MCF 10A (cell line): ENCODE measurements around the gene SLC29A3. TPM values are rescaled to one million over a fixed set of nuclear protein-coding genes. Genes with fewer than 3 reads are reported as not detected.

Experiments used
- BruUV-seq: library from RNA; stranded (reverse); fragments of 400-500 nt; replicated peaks from 2 replicates; lab custom pipeline; 2021; lab: Mats Ljungman, UMichigan
- CTCF ChIA-PET: fragments of 300-600 bp; sonication (Branson Sonifier 250); formaldehyde crosslinking; extraction: SDS; loops from one replicate; lab custom pipeline; 2021; ENCODE audit warnings: antibody characterized with exemption, inconsistent platforms; lab: Yijun Ruan, JAX
- POLR2A ChIA-PET: fragments of 300-600, 350-650 bp; sonication (Branson Sonifier 250); formaldehyde crosslinking; extraction: SDS; loops from one replicate; lab custom pipeline; 2020; ENCODE audit warnings: antibody characterized with exemption, inconsistent platforms; lab: Yijun Ruan, JAX
- DNase-seq: peaks from one replicate; pipeline ENCODE4 v3.0.0-alpha.2; 2018; ENCODE audit not compliant: unreplicated experiment
- H3K27ac Mint-ChIP-seq: one replicate; pipeline ENCODE4 v1.8.0; 2022; ENCODE audit warnings: mild to moderate bottlenecking, low read depth, mixed read lengths; ENCODE audit not compliant: unreplicated experiment
- H3K27me3 Mint-ChIP-seq: one replicate; pipeline ENCODE4 v1.8.0; 2022; ENCODE audit warnings: mixed read lengths; ENCODE audit not compliant: insufficient read depth, unreplicated experiment
- H3K36me3 Mint-ChIP-seq: one replicate; pipeline ENCODE4 v1.8.0; 2022; ENCODE audit warnings: mild to moderate bottlenecking, moderate library complexity, mixed read lengths; ENCODE audit not compliant: insufficient read depth, unreplicated experiment
- H3K4me1 Mint-ChIP-seq: one replicate; pipeline ENCODE4 v1.8.0; 2022; ENCODE audit warnings: mixed read lengths; ENCODE audit not compliant: insufficient read depth, unreplicated experiment
- H3K4me3 Mint-ChIP-seq: one replicate; pipeline ENCODE4 v1.8.0; 2022; ENCODE audit warnings: mild to moderate bottlenecking, moderate library complexity, mixed read lengths; ENCODE audit not compliant: unreplicated experiment
- H3K9me3 Mint-ChIP-seq: one replicate; pipeline ENCODE4 v1.8.0; 2022; ENCODE audit warnings: mixed read lengths; ENCODE audit not compliant: unreplicated experiment
- CTCF ChIP-seq: fragments of 200-600 bp; IDR thresholded peaks from one replicate; pipeline ENCODE4 v1.8.0; 2022; ENCODE audit warnings: antibody characterized with exemption, mild to moderate bottlenecking; ENCODE audit not compliant: unreplicated experiment
- intact Hi-C: fragments of 100-400 bp; cut with micrococcal nuclease; formaldehyde crosslinking; loops from 2 replicates; pipeline ENCODE4 v1.14.1; 2022
- total RNA-seq: library from RNA; stranded (reverse); gene quantifications from 2 replicates; pipeline ENCODE4 v1.2.3, GENCODE V29; 2022

SLC29A3 gene
- total RNA-seq, 1 experiment from 2014 or later, result 3.6 TPM

GRCh38 chr10:71300555-71301370 is 18.3 kb upstream of the SLC29A3 start:
- Mint-ChIP-seq H3K4me3 (no peak overlapping the region), H3K9me3 (no peaks in the 10 kb centered on the region), H3K36me3 (peaks cover 58% of the 10 kb centered on the region), H3K4me1 (no peaks in the 10 kb centered on the region), H3K27me3 (no peaks in the 10 kb centered on the region), H3K27ac (no peak overlapping the region)
- POLR2A ChIA-PET, result no interaction called here
- CTCF ChIA-PET, result interaction anchor here (0.6 to 3.0 kb wide), 3 partner anchors 16 to 726 kb away, joined by 3 to 15 read pairs (median 3); no protein-coding TSS in a partner anchor
- peak; percentile 36 for DNase-seq
- TF ChIP-seq CTCF, result no peak
- intact Hi-C loops, result no loop called here
- BruUV-seq, result no TSS peak

DNA sequence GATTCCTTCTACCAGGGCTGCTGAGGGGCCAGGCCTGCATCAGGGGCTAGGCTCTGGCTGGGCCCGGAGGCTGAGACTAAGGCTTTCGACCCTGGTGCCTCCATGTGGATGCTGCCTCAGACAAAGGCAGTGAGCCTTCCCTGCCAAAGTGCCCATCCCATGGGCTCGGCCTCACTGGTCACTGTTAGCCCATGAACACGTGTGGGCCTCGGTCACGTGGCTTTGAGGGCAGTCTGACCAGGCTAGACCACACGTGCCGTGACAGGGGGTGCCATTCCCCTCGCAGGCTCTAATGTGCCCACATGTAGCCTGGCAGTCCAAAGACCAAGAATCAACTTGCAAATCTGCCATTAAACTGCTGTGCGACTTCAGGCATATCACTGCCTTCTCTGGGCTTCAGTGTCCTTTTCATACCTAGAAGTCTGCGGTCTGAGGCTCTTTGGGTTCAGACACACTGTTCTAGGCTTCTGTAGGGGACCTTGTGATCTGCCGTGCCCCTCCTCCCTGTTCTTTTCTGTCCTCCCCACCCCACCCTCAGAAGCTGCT is 17.6 kb upstream of the SLC29A3 start:
- ChIA-PET CTCF (interaction anchor here (0.5 to 3.0 kb wide), 7 partner anchors 16 to 656 kb away, joined by 3 to 15 read pairs (median 4); no protein-coding TSS in a partner anchor), POLR2A (no interaction called here)
- H3K4me1 Mint-ChIP-seq, result no peaks in the 10 kb centered on the region

DNA sequence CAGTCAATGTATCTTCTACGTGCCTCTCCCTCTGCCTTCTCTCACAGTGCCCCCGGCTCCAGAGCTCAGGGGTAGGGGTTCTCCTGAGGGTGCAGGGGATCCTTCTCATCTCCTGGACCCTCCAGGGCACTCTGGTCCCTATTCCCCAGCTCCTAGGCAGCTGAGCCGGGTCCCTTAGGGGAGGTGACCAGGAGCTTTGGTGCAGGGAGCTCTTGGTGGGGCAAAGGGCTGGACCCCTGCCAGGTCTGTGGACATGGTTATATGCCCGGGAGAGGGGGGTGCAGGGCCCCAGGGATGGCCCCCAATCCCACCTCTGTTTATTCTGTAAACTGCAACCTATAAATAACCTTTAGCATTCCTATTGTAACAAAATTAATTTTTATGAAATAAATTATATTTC is 16.6 kb upstream of the SLC29A3 start:
- ChIA-PET CTCF (interaction anchor here (0.6 to 3.0 kb wide), 7 partner anchors 10 to 1517 kb away, joined by 3 to 15 read pairs (median 4); no protein-coding TSS in a partner anchor), POLR2A (no interaction called here)
- H3K27me3 Mint-ChIP-seq, result no peaks in the 10 kb centered on the region
- no peak for DNase-seq
- no peaks in the 10 kb centered on the region for H3K9me3 Mint-ChIP-seq
- no peak overlapping the region for H3K27ac Mint-ChIP-seq
- peaks cover 54% of the 10 kb centered on the region for H3K36me3 Mint-ChIP-seq
- no TSS peak for BruUV-seq
- no peaks in the 10 kb centered on the region for H3K4me1 Mint-ChIP-seq
- no peak for TF ChIP-seq CTCF
- intact Hi-C loops, result no loop called here
- H3K4me3 Mint-ChIP-seq, result no peak overlapping the region

More for the DNA sequence above, 17.6 kb upstream of the SLC29A3 start:
- Mint-ChIP-seq H3K36me3 (peaks cover 59% of the 10 kb centered on the region), H3K4me3 (no peak overlapping the region), H3K27ac (no peak overlapping the region), H3K27me3 (no peaks in the 10 kb centered on the region), H3K9me3 (no peaks in the 10 kb centered on the region)
- TF ChIP-seq CTCF, result no peak
- no peak for DNase-seq
- intact Hi-C loops, result no loop called here
- BruUV-seq, result no TSS peak

DNA sequence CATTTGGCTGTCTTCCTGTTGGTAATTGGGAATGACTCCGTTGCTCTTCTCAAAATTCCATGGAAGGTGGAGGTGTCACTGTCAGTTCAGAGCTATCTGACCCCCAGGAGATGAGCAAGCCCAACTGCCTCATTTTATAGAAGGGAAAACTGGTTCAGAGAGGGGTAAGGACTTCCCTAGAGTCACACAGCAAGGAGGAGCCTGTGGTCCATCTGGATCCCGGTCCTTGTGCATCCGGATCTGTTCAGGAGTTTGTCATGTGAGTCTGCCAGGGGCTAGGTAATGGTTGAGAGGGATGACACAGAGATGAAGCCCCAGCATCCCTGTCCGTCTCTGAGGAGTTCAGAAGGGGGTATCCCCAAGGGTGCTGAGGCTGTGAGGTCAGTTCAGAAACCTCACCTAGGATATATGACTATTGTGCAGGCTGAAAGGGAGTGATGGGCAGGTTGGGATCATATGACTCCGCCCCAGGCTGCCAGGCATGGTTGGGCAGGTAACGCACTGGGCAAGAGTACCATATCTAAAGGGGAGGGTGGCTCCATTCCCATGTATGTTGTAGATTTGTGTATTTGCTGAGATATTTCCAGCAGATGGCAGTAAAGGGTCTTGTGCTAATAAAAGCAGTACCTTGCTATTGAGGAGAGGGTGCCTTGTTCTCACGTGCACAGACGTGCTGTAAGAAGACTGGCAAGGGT is 16.0 kb upstream of the SLC29A3 start:
- no TSS peak for BruUV-seq
- ChIA-PET CTCF (interaction anchor here (0.6 to 3.0 kb wide), 7 partner anchors 11 to 1516 kb away, joined by 3 to 15 read pairs (median 3); no protein-coding TSS in a partner anchor), POLR2A (no interaction called here)
- H3K4me3 Mint-ChIP-seq, result no peak overlapping the region
- no peaks in the 10 kb centered on the region for H3K4me1 Mint-ChIP-seq
- peaks cover 49% of the 10 kb centered on the region for H3K36me3 Mint-ChIP-seq
- intact Hi-C loops, result no loop called here
- no peaks in the 10 kb centered on the region for H3K9me3 Mint-ChIP-seq
- H3K27me3 Mint-ChIP-seq, result no peaks in the 10 kb centered on the region
- DNase-seq, result peak; percentile 67
- TF ChIP-seq CTCF, result peak; percentile 30
- no peak overlapping the region for H3K27ac Mint-ChIP-seq
